H1 (cell line): Measurements from ENCODE around the gene NFASC. TPM values are rescaled to one million over a fixed set of nuclear protein-coding genes. Genes with fewer than 3 reads are reported as not detected.

ENCODE experiments used
- E2F6 ChIP-seq: IDR thresholded peaks from 2 replicates; pipeline ENCODE4 v1.6.1; 2012; ENCODE audit warnings: inconsistent platforms
- FOSL1 ChIP-seq: IDR thresholded peaks from 2 replicates; pipeline ENCODE4 v1.6.1; 2011; ENCODE audit warnings: mild to moderate bottlenecking, low read depth, low read length, moderate library complexity; ENCODE audit not compliant: insufficient read depth
- polyA plus RNA-seq, 7 experiments: library from polyadenylated mRNA; depleted of rRNA in 3 of 7; stranded (reverse) in 5 of 7; unstranded in 2 of 7; fragments of >200 nt in 5 of 7; fragments of 200-250 nt in 2 of 7; gene quantifications; 1 replicate in 5 of 7; 2 replicates in 1 of 7; 4 replicates in 1 of 7; pipeline versions ENCODE4 v1.2.1 to v1.2.3, GENCODE V29; 2011 to 2013; ENCODE audit warnings: missing spikeins in 2 of 7, mixed read lengths in 2 of 7
- total RNA-seq: library from RNA; stranded (reverse); fragmentation: NEBNext Ultra II Directional; extraction: Animal tissue kit (Norgen Biotek cat#: 25700); gene quantifications from 2 replicates; pipeline ENCODE4 v1.2.1, GENCODE V29; 2021

The NFASC gene
- total and polyA plus RNA-seq, 2 of the 8 experiments (the other 6 are each of a cell fraction or from before 2014, with no cell fraction given): 5.0 to 15.2 TPM

GRCh38 chr1:205028390-205028789 lies 157.7 kb downstream of the NFASC start (continued):
- TF ChIP-seq E2F6 (no peak), FOSL1 (no peak)
